H1 (cell line): ENCODE data around the gene HLA-DPA1. TPM values are rescaled to one million over a fixed set of nuclear protein-coding genes. Genes with fewer than 3 reads are reported as not detected.

Experiments
- CTCF ChIA-PET: fragments of 300-600 bp; sonication (Branson Sonifier 250); formaldehyde crosslinking; loops from one replicate; lab custom pipeline; 2021; ENCODE audit not compliant: partially characterized antibody; lab: Charles Lee
- POLR2A ChIA-PET: fragments of 300-600 bp; sonication (Branson Sonifier 250); formaldehyde crosslinking; loops from one replicate; lab custom pipeline; 2021; ENCODE audit warnings: inconsistent platforms; ENCODE audit not compliant: partially characterized antibody; lab: Charles Lee
- DNase-seq, 2 experiments: peaks; one replicate each; pipeline versions ENCODE4 v3.0.0 to v3.0.0-alpha.2; 2010 to 2022; ENCODE audit warnings: low spot score in 2 of 2, low read depth in 1 of 2, mixed read lengths in 1 of 2
- FAIRE-seq: peaks from 2 replicates; lab custom pipeline; 2011; peaks lifted over from hg19 to GRCh38; lab: Jason Lieb, UNC
- H2AFZ ChIP-seq: 2 replicates; pipeline ENCODE4 v1.8.1; 2012; ENCODE audit warnings: low read length, inconsistent platforms
- H2AK5ac ChIP-seq: 2 replicates; pipeline ENCODE4 v1.6.1; 2013; ENCODE audit warnings: low read depth, low read length
- H2BK120ac ChIP-seq: replicated peaks from 2 replicates; pipeline ENCODE3; 2013; ENCODE audit warnings: low read depth, low read length, inconsistent platforms
- H2BK12ac ChIP-seq: 2 replicates; pipeline ENCODE4 v1.6.1; 2013; ENCODE audit warnings: low read depth, low read length
- H2BK15ac ChIP-seq: 2 replicates; pipeline ENCODE4 v1.6.1; 2013; ENCODE audit warnings: low read length
- H2BK20ac ChIP-seq: 2 replicates; pipeline ENCODE4 v1.6.1; 2013; ENCODE audit warnings: low read length
- H2BK5ac ChIP-seq: 2 replicates; pipeline ENCODE4 v1.6.1; 2013; ENCODE audit warnings: low read depth, low read length
- H3K14ac ChIP-seq: 2 replicates; pipeline ENCODE4 v1.6.1; 2013; ENCODE audit warnings: inconsistent platforms; ENCODE audit not compliant: insufficient read length
- H3K18ac ChIP-seq: 2 replicates; pipeline ENCODE4 v1.6.1; 2013; ENCODE audit warnings: low read length; ENCODE audit errors: extremely low read depth
- H3K23ac ChIP-seq: 2 replicates; pipeline ENCODE4 v1.6.1; 2013; ENCODE audit warnings: inconsistent platforms; ENCODE audit not compliant: insufficient read length
- H3K23me2 ChIP-seq: 2 replicates; pipeline ENCODE4 v1.6.1; 2013; ENCODE audit warnings: low read depth, low read length
- H3K27ac ChIP-seq: 2 replicates; pipeline ENCODE4 v1.6.1; 2011; ENCODE audit warnings: low read depth, low read length, inconsistent platforms
- H3K27me3 ChIP-seq, 4 experiments: replicated peaks in 1 of 4; 1 replicate in 1 of 4; 2 replicates in 3 of 4; pipeline versions ENCODE4 v1.6.1 to v1.8.1; 2011 to 2013; ENCODE audit warnings: low read length in 3 of 4, mild to moderate bottlenecking in 3 of 4, inconsistent platforms in 2 of 4, mixed read lengths in 2 of 4, moderate library complexity in 1 of 4; ENCODE audit not compliant: control insufficient read depth in 3 of 4, insufficient read depth in 3 of 4; ENCODE audit errors: extremely low read depth in 1 of 4
- H3K36me3 ChIP-seq, 4 experiments: 2 replicates each; pipeline versions ENCODE4 v1.6.1 to v1.8.1; 2011 to 2013; ENCODE audit warnings: mild to moderate bottlenecking in 4 of 4, low read length in 3 of 4, moderate library complexity in 2 of 4, control low read depth in 1 of 4, inconsistent platforms in 1 of 4; ENCODE audit not compliant: insufficient read depth in 4 of 4, control insufficient read depth in 2 of 4
- H3K4ac ChIP-seq: replicated peaks from 2 replicates; pipeline ENCODE3; 2013; ENCODE audit warnings: low read length, low read depth, mixed read lengths, inconsistent platforms; ENCODE audit not compliant: insufficient read length
- H3K4me1 ChIP-seq, 4 experiments: replicated peaks in 1 of 4; 1 replicate in 1 of 4; 2 replicates in 3 of 4; pipeline versions ENCODE4 v1.6.1 to v1.8.1; 2011 to 2013; ENCODE audit warnings: low read length in 3 of 4, inconsistent platforms in 2 of 4, mixed read lengths in 1 of 4; ENCODE audit not compliant: insufficient read depth in 4 of 4, control insufficient read depth in 3 of 4
- H3K4me2 ChIP-seq, 2 experiments: 2 replicates each; pipeline versions ENCODE4 v1.6.1 to v1.8.1; 2011 to 2013; ENCODE audit warnings: low read depth in 2 of 2, low read length in 2 of 2, control low read depth in 1 of 2, inconsistent platforms in 1 of 2, mild to moderate bottlenecking in 1 of 2; ENCODE audit not compliant: insufficient read depth in 1 of 2
- H3K4me3 ChIP-seq, 4 experiments: fragments of 200-600, 300-600 bp in 1 of 4; sonication (generic), shearing (Covaris generic), sonication (Bioruptor Twin) in 1 of 4; 2 replicates each; pipeline versions ENCODE4 v1.5.1 to v1.8.1; 2011 to 2016; ENCODE audit warnings: low read length in 4 of 4, low read depth in 3 of 4, control low read depth in 2 of 4, inconsistent platforms in 2 of 4, mild to moderate bottlenecking in 2 of 4, mixed read lengths in 1 of 4, moderate library complexity in 1 of 4; ENCODE audit not compliant: insufficient read depth in 2 of 4; ENCODE audit errors: extremely low read depth in 1 of 4
- H3K56ac ChIP-seq: replicated peaks from 2 replicates; pipeline ENCODE3; 2013; ENCODE audit warnings: low read depth, mild to moderate bottlenecking, mixed read lengths, low read length, inconsistent platforms; ENCODE audit not compliant: insufficient read length
- H3K79me1 ChIP-seq: 2 replicates; pipeline ENCODE4 v1.6.1; 2013; ENCODE audit warnings: low read depth, low read length, control low read depth
- H3K79me2 ChIP-seq, 2 experiments: 2 replicates each; pipeline versions ENCODE4 v1.6.1 to v1.8.1; 2012 to 2013; ENCODE audit warnings: low read length in 2 of 2, mild to moderate bottlenecking in 2 of 2, inconsistent platforms in 1 of 2; ENCODE audit not compliant: insufficient read depth in 2 of 2, control insufficient read depth in 1 of 2
- H3K9ac ChIP-seq, 4 experiments: replicated peaks in 1 of 4; 1 replicate in 1 of 4; 2 replicates in 3 of 4; pipeline versions ENCODE4 v1.6.1 to v1.8.1; 2011 to 2013; ENCODE audit warnings: low read depth in 3 of 4, low read length in 3 of 4, control low read depth in 2 of 4, mild to moderate bottlenecking in 2 of 4, moderate library complexity in 2 of 4, inconsistent platforms in 1 of 4; ENCODE audit errors: extremely low read depth in 1 of 4
- H3K9me3 ChIP-seq, 2 experiments: 2 replicates each; pipeline versions ENCODE4 v1.6.1 to v1.8.1; 2012 to 2013; ENCODE audit warnings: mild to moderate bottlenecking in 2 of 2, moderate library complexity in 2 of 2, control low read depth in 1 of 2, inconsistent platforms in 1 of 2, low read depth in 1 of 2, low read length in 1 of 2, mixed read lengths in 1 of 2; ENCODE audit not compliant: insufficient read depth in 2 of 2
- H4K20me1 ChIP-seq, 2 experiments: replicated peaks in 1 of 2; 2 replicates each; pipeline versions ENCODE3 to v1.8.1; 2011 to 2013; ENCODE audit warnings: inconsistent platforms in 2 of 2, low read length in 2 of 2, mild to moderate bottlenecking in 1 of 2; ENCODE audit not compliant: insufficient read depth in 2 of 2, control insufficient read depth in 1 of 2
- H4K5ac ChIP-seq: 2 replicates; pipeline ENCODE4 v1.6.1; 2013; ENCODE audit warnings: low read length, low read depth, mixed read lengths, inconsistent platforms; ENCODE audit not compliant: insufficient read length
- H4K8ac ChIP-seq: 2 replicates; pipeline ENCODE4 v1.8.0; 2013; ENCODE audit warnings: mild to moderate bottlenecking, moderate library complexity, low read length, inconsistent platforms; ENCODE audit not compliant: insufficient read depth; ENCODE audit errors: extremely low read depth
- H4K91ac ChIP-seq: replicated peaks from 2 replicates; pipeline ENCODE3; 2013; ENCODE audit warnings: low read length, mixed read lengths, inconsistent platforms; ENCODE audit not compliant: insufficient read length
- ATF2 ChIP-seq: IDR thresholded peaks from 2 replicates; pipeline ENCODE4 v1.6.1; 2012; ENCODE audit warnings: low read length, inconsistent platforms
- BACH1 ChIP-seq: IDR thresholded peaks from 2 replicates; pipeline ENCODE4 v1.6.1; 2012; ENCODE audit warnings: low read length, improper control_type of control experiment
- E2F6 ChIP-seq: IDR thresholded peaks from 2 replicates; pipeline ENCODE4 v1.6.1; 2012; ENCODE audit warnings: inconsistent platforms
- MAX ChIP-seq: IDR thresholded peaks from 2 replicates; pipeline ENCODE4 v1.6.1; 2012; ENCODE audit warnings: inconsistent platforms
- SAP30 ChIP-seq: fragments of 300-600 bp; sonication (generic); IDR thresholded peaks from 2 replicates; pipeline ENCODE4 v1.7.1; 2012; ENCODE audit warnings: low read length, moderate library complexity, mild to moderate bottlenecking, inconsistent platforms; ENCODE audit not compliant: insufficient read depth, insufficient replicate concordance
- TBP ChIP-seq: IDR thresholded peaks from 2 replicates; pipeline ENCODE4 v1.6.1; 2011; ENCODE audit warnings: low read depth, low read length, improper control_type of control experiment
- TEAD4 ChIP-seq: IDR thresholded peaks from 2 replicates; pipeline ENCODE4 v1.6.1; 2012; ENCODE audit warnings: low read depth, low read length, inconsistent platforms, mixed read lengths
- WGBS, 2 experiments: shearing (Covaris generic) in 1 of 2; methylation state at CpG; one replicate each; pipeline versions ENCODE4 v1.1.6 to v1.1.7; 2013 to 2015; ENCODE audit warnings: low lambda C conversion rate in 2 of 2, mixed read lengths in 2 of 2, inconsistent platforms in 1 of 2, low coverage in 1 of 2, missing lambda C conversion rate in 1 of 2; ENCODE audit not compliant: insufficient replicate concordance in 2 of 2, insufficient coverage in 1 of 2, insufficient read length in 1 of 2; ENCODE audit errors: extremely low coverage in 1 of 2, missing lambda C conversion rate in 1 of 2; 5-methylcytosine and 5-hydroxymethylcytosine counted together
- polyA plus RNA-seq, 7 experiments: library from polyadenylated mRNA; depleted of rRNA in 3 of 7; stranded (reverse) in 5 of 7; unstranded in 2 of 7; fragments of >200 nt in 5 of 7; fragments of 200-250 nt in 2 of 7; gene quantifications; 1 replicate in 5 of 7; 2 replicates in 1 of 7; 4 replicates in 1 of 7; pipeline versions ENCODE4 v1.2.1 to v1.2.3, GENCODE V29; 2011 to 2013; ENCODE audit warnings: missing spikeins in 2 of 7, mixed read lengths in 2 of 7
- total RNA-seq: library from RNA; stranded (reverse); fragmentation: NEBNext Ultra II Directional; extraction: Animal tissue kit (Norgen Biotek cat#: 25700); gene quantifications from 2 replicates; pipeline ENCODE4 v1.2.1, GENCODE V29; 2021

The HLA-DPA1 gene
- total and polyA plus RNA-seq, 2 of the 8 experiments (the other 6 are each of a cell fraction or from before 2014, with no cell fraction given), result 6.2 to 13.1 TPM

- H3K18ac ChIP-seq, result peak overlapping the region; percentile 99
- H4K91ac ChIP-seq, result peak overlapping the region; percentile 100
- peak overlapping the region; percentile 82 to 96 (median 92) for H3K4me3 ChIP-seq
- DNase-seq (peak; percentile 41 to 78), FAIRE-seq (no peak)
- peak overlapping the region; percentile 100 for H2BK5ac ChIP-seq
- H2BK15ac ChIP-seq, result peak overlapping the region; percentile 96
- no peaks in the 10 kb centered on the region for H3K27me3 ChIP-seq
- H4K5ac ChIP-seq, result peak overlapping the region; percentile 87
- CTCF ChIA-PET, result interaction anchor here (0.7 to 2.9 kb wide), 17 partner anchors 9 to 116 kb away, joined by 3 to 13 read pairs (median 3); no protein-coding TSS in a partner anchor
- no peaks in the 10 kb centered on the region for H4K20me1 ChIP-seq
- H2BK12ac ChIP-seq, result peak overlapping the region; percentile 98
- peak overlapping the region; percentile 100 for H3K4ac ChIP-seq
- H3K9me3 ChIP-seq, result peaks cover 0 to 4% of the 10 kb centered on the region in 2 experiments; a peak in 1 of 4 replicates
- peaks cover 11 to 40% of the 10 kb centered on the region in 2 experiments; a peak in 3 of 4 replicates for H3K79me2 ChIP-seq
- H3K79me1 ChIP-seq, result no peaks in the 10 kb centered on the region
- peak overlapping the region; percentile 80 to 97 for H3K4me2 ChIP-seq
- no peak overlapping the region for H3K23ac ChIP-seq
- H3K4me1 ChIP-seq, result peaks cover 2 to 21% (median 9%) of the 10 kb centered on the region in 4 experiments; a peak in 6 of 7 replicates
- peaks cover 0 to 7% (median 0%) of the 10 kb centered on the region in 4 experiments; a peak in 2 of 8 replicates for H3K36me3 ChIP-seq
- peak overlapping the region; percentile 97 for H2AK5ac ChIP-seq
- no peak overlapping the region for H2AFZ ChIP-seq
- H4K8ac ChIP-seq, result 0 out of 2 replicates have a peak overlapping the region, but pooled peaks have one; percentile 19
- H2BK120ac ChIP-seq, result peak overlapping the region; percentile 97
- peak overlapping the region; percentile 96 for H3K56ac ChIP-seq
- H3K27ac ChIP-seq, result peak overlapping the region; percentile 98
- H3K9ac ChIP-seq, result peak overlapping the region; percentile 75 to 97 (median 92)
- peaks cover 10% of the 10 kb centered on the region for H3K23me2 ChIP-seq
- POLR2A ChIA-PET, result interaction anchor here (0.6 to 6.6 kb wide), 33 partner anchors 8 to 364 kb away, joined by 3 to 113 read pairs (median 7); partner anchors contain the start of genes B3GALT4, BRD2, HLA-DMA and HLA-DOA
- peak overlapping the region; percentile 99 for H2BK20ac ChIP-seq
- no peak overlapping the region for H3K14ac ChIP-seq
- 1% methylated on average over 32 of the region's 32 CpGs; no CpG with 5 or more reads in 1 of the 2 experiments for WGBS, 2 experiments
- TF ChIP-seq MAX (no peak; the same call in 1 of the 2 replicates), ATF2 (no peak), E2F6 (peak; percentile 24; the same call in 1 of the 2 replicates), SAP30 (peak; percentile 90), TEAD4 (peak; percentile 83), BACH1 (peak; percentile 22; the same call in 1 of the 2 replicates), TBP (peak; percentile 34)
These were observed 43.6 kb upstream of the HLA-DPA1 start for GRCh38 chr6:33116841-33117711.
